Hematopoietic multipotent progenitor cell treated with erythropoietin and hydrocortisone succinate and interleukin-3 and kit ligand, for 6 days (in vitro differentiated cells): ENCODE measurements around the gene ALKBH5.
A peak's percentile ranks its signal among the peaks of the same experiment; 100 is the strongest.

Source experiments
- DNase-seq: peaks from one replicate; pipeline ENCODE4 v3.0.0-alpha.2; 2015

The ALKBH5 gene

DNA sequence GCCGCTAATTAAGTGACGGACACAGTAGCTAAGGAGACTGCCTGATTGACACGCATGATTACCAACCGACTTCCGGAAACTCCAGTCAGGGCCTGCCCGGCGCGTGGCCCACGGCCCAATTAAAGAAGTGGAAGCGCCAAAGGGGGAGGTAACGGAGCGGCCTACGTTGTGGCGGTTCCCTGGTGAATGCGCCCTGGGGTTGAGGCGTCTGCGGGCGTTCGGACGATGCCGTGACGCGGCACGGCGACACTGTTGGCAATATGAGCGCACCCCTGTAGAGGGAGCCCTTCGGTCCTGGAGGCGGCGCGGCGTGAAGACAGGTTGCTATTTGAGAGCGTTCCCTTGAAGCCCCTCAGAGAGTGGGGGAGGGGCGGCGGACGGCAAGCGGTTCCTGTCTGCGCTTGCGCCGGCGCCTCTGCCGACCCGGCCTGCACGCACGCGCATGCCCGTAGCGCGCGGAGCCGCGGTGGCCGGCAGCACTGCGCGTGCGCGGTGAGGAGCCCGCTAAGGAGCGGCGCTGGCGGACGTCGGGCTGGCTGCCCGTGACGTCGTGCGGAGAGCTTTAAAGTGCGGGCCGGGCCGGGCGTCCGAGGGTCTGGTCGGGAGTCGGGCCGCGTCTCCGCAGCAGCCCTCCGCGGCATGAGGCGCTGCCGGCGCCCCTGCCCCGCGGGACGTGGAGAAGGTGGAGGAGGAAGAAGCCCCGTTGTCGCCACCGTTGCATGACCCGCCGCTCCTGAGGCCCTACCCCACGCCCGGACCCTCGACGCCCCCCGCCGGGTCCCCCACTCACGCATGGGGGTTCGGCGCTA lies at the start of gene ALKBH5:
Gene ALKBH5, plus strand, starts transcription at position 495 of the 809 bp plus-strand sequence. CDS start 416 bp downstream, outside the sequence.
- DNase-seq, result peak; percentile 100

- no peak for DNase-seq
Observed at GRCh38 chr17:18136357-18136756, 47.3 kb upstream of the ALKBH5 start.

DNA sequence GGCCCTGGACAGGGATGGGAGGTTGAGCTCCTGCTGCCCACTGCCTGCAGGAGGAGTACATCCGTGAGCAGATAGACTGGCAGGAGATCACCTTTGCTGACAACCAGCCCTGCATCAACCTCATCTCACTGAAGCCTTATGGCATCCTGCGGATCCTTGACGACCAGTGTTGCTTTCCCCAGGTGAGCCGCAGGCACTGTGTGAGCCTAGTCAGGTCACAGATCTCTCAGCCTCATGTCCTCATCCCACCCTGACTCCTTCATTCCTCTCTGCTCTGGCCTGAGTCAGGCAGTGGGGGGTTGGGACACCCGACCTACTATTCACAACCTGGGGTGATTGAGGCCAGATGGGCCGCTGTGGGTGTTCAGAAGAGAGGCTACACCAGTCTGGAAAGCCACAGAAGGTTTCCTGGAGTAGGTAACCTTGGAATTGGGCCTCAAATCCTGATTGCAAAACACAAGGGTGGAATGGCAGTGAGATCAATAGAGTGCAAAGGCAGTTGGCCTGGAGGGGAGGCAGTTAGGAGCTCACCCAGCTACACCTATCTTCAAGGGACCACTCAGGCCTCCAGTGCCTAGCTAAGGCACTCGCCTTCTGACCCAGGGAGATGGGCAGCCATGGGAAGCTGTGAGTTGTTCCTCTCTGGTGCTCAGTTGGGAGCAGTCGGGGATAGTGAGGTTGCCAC lies 45.4 kb upstream of the ALKBH5 start:
- no peak for DNase-seq

- DNase-seq, result no peak
Observed at GRCh38 chr17:18139092-18139491, 44.5 kb upstream of the ALKBH5 start.

DNA sequence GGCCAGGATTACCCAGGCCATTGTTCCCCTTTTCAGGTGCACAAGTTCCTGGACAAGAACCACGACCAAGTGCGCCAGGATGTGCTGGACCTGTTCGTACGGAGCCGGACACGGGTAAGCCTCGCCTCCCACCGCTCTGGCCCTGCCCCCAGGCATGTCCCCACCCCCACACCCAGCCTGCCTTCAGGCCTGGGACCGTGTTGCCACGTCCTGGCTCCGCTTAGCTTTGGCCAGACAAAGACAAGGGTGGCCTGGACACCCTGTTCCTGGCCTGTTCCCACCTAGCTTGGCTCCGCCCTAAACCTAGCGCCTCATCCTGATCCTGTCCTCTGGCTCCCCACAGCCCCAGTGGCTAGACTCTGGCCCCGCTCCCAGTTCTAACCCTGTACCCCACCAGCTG lies 44.1 kb upstream of the ALKBH5 start:
- no peak for DNase-seq

DNA sequence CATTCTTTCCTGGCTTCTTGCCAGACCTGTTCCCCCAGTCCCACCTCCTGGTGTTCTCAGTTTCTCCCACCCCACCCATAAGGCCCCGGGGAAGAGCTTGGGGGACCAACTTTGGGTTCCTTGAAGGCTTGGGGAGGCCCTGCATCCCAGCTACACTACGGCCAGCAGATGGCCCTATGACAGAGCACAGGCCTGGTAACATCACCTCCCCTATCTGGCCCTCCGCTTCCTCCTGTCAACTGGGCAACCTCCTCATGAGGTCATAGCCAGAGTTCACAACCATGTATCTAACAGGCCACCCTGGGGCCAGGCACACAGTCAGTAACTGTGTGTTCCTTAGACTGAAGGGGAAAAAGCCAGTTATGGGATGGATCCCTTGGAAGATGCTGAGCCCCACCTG lies 43.7 kb upstream of the ALKBH5 start:
- peak; percentile 49 for DNase-seq

DNA sequence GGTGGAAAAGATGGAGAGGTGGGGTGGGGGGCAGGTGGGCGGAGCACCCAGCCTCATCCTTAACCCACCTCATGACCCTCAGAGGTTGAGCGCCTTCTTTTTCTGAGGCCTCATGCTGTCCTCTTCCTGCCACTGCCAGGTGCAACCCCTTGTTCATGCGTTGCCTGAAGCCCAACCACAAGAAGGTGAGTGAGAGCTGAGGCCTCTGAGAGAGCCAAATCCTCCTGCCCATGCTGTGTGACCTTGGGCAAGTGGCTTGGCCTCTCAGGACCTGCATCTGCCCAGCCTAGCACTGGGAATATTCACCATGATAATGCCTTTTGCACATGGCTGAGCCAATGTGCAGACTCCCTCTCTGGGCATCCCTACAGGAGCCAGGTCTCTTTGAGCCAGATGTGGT lies 43.0 kb upstream of the ALKBH5 start:
- no peak for DNase-seq

GRCh38 chr17:18141210-18141803 lies 42.3 kb upstream of the ALKBH5 start:
- DNase-seq, result peak; percentile 90

DNA sequence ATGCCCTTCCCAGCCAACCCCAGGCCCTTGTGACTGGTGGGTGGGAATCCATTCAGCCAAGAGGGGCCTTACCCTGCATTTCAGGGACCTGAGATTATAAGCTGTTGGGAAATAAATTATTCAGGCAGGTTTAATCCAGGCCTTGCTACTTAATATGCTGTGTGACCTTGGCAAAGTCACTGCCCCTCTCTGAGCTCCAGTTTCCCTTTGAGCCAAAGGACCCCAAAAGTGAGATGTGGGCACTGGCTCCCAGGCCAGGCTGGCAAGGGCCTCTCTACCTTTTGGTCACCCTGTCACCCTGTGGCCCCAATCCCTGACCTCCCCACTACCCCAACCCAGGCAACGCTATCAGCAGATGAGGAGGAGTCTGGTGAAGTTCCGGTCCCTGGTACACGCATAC lies 41.2 kb upstream of the ALKBH5 start:
- DNase-seq, result no peak

GRCh38 chr17:18143044-18143936 lies 40.3 kb upstream of the ALKBH5 start:
- peak; percentile 70 for DNase-seq

DNA sequence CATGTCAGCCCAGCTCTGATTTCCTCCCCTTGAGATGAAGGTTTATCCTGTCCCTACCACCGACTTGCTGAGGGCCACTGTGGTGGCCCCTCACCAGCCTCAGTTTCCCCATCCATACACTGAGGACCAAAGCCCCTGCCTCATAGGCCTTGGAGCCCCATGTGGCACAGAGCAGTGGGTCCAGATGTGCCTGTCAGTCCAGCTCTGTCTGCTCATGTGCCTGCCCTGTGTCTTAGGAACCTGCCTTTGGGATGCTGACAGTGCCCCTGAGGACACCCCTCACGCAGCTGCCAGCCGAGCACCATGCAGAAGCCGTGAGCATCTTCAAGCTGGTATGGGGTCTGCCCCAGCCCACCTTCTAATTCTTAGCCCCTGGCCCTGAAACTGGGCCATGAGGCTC lies 39.4 kb upstream of the ALKBH5 start:
- DNase-seq, result no peak

DNA sequence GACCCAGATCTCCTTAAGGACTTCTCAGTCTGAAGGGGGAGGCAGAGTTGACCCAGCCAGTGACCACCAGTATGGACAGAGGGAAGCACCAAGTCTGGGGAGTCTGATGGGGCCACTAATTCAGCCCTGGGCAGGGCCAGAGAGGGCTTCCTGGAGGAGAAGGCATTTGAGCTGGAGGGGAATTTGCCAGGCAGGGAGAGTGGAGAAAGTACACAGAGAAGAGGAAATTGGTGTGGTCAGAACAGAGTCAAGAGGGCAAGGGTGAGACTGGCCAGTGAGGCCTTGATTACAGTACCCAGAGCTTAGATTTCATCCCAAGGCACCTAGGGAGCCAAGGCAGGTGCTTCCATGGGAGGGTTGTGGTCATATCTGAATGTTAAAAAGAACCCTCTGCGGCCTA lies 38.8 kb upstream of the ALKBH5 start:
- no peak for DNase-seq

DNA sequence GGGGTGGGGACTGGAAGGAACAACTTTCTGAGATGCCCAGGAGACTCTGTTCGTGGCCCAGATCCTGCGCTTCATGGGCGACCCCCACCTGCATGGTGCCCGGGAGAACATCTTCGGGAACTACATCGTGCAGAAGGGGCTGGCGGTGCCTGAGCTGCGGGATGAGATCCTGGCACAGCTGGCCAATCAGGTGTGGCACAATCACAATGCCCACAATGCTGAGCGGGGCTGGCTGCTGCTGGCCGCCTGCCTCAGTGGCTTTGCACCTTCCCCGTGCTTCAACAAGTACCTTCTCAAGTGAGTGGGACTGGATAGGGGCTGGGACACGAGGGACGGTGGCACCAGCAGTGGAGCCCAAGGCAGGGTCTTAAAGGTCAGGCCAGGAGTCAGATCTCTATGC lies 37.8 kb upstream of the ALKBH5 start:
- DNase-seq, result no peak

GRCh38 chr17:18146259-18146658 lies 37.4 kb upstream of the ALKBH5 start:
- no peak for DNase-seq

DNA sequence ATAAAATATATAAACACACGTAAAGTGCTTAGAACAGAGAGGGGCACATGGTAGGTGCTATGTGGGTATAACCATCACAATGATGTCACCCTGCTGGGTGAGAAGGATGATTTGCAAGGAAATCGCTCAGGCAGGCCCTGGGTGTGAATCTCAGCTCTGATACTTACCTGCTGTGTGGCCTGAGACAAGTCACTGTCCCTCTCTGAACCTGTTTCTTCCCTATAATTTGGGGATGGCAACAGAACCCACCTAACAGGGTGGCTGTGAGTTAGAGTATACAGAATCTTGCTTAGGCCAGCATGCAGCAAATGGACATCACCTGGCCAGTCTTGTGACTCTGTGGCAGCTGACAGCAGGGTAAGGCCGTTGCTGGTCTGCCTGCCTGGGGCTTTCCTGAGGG lies 36.6 kb upstream of the ALKBH5 start:
- DNase-seq, result no peak

GRCh38 chr17:18148586-18148985 lies 35.0 kb upstream of the ALKBH5 start:
- DNase-seq, result no peak

- DNase-seq, result no peak
Observed at GRCh38 chr17:18151290-18151689, 32.3 kb upstream of the ALKBH5 start.

DNA sequence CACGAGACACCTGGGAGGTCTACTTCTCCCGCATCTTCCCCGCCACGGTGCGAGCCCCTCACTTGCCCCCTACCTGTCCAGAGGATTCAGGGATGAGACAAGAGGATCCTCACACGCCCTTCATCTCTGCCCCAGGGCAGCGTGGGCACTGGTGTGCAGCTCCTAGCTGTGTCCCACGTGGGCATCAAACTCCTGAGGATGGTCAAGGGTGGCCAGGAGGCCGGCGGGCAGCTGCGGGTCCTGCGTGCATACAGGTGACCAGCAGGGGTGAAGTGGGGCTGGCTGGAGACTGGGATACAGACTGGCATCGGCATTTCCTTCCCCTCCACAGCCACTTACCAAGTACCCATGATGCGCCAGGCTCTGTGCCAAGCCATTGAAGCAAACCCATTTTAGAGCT lies 28.4 kb upstream of the ALKBH5 start:
- no peak for DNase-seq

DNA sequence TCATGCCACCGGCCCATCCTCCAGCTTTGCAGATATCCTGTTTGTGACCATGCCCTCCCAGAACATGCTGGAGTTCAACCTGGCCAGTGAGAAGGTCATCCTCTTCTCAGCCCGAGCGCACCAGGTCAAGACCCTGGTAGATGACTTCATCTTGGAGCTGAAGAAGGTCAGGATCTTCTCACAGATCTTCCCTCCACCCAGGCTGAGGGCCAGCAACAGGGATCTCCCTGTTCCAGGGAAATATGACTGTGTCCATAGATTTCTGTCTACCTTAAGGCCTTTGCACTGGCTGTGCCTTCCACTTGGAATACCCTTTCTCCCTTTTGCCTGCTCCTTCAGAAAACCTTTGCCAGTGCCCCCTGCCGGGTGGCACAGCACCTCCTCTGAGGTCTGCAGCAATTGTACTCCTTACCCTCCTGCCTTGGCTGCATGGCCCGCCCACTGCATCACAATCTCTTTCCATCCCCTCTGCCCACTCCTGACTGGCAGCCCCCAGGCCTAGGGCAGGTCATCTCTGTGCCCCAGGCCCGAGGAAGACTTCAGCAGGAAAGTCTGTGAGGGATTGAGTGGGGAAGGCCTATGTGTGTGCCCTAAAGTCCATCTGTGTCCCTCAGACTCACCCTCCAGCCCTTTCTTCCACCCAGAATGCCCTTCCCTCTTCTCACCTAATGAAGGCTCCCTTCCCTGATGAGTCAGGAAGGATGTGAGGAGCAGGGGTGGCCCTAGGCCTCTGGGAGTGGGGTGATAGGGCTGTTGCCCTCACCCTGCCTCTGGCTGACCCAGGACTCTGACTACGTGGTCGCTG lies 27.3 kb upstream of the ALKBH5 start:
- peak; percentile 31 for DNase-seq

DNA sequence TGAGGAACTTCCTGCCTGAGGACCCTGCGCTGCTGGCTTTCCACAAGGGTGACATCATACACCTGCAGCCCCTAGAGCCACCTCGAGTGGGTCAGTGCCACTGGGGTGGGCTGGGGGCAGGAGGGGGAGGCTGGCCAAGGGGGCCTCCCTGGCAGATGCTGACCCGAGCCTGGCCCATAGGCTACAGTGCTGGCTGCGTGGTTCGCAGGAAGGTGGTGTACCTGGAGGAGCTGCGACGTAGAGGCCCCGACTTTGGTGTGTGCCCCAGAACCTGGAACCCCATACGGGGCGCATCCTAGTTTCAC lies 26.7 kb upstream of the ALKBH5 start:
- DNase-seq, result no peak

- no peak for DNase-seq
Observed at GRCh38 chr17:18157354-18157985, 26.2 kb upstream of the ALKBH5 start.
